ENCODE measurements around the gene UTF1. TPM values are rescaled to one million over a fixed set of nuclear protein-coding genes. Genes with fewer than 3 reads are reported as not detected.
A peak's percentile ranks its signal among the peaks of the same experiment; 100 is the strongest.

Gene UTF1
- total and polyA plus RNA-seq, 8 donors: not detected

DNA sequence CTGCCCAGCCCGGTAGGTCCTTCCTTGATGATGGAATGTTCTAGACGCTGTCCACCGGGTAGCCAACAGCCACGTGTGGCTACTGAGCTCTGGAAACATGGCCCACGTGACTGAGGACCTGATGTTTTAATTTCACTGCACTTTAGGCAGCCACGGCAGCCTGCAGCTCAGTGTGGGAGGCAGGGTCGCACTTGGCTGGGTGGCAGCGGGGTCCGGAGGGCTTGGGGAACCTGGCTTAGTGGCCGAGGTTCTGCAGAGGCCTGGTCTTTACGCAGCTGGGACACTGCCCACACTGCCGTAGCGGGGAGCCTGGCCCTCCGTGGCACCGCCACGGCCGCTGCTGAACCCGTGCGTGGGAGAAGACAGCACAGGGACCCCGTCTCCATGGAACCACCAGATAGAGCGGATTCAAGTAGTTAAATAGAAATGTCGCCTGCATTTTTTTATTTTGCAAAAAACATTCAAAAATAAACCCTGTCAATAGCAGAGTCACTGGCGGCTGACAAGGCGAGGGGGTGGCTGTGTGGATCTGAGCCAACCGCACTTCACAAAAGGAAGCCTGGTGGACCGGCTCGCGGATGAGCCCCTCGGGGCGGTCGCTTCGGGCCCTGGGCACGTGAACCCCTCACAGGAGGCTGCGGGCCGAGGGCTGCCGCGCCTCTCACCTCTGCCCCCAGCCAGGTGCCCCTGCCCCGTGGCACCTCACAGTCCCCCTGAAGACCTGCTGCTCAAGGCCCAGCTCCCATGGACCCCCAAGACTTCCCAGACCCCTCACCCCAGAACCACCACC is 25.6 kb upstream of the UTF1 start:
- ATAC-seq (no peak), DNase-seq (peak in 2 of 6 donors; percentile 4 to 51)

DNA sequence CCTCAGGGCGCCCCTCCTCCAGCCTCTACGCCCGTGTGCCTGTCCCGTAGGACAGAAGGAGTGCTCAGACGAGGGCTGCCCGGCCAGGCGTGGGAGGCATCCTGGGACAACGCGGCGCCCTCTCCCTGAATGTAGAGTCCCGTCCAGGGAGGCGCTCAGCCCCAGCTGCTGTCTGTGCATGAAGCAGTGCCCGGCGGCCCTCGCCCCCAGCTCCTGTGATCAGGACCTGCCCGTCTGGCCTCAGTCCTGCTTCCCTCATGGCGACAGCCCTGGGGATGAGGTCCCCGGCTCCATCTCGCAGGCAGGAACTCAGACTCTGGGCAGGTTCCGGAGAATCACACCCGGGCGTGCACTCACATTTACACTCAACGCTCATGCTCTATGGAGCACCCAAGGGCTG is 24.9 kb upstream of the UTF1 start:
- Histone ChIP-seq H3K27ac (no peak overlapping the region), H3K36me3 (no peaks in the 10 kb centered on the region), H3K9me3 (no peaks in the 10 kb centered on the region), H3K4me1 (no peaks in the 10 kb centered on the region), H3K4me3 (no peak overlapping the region), H3K27me3 (no peaks in the 10 kb centered on the region)
- no peak for FAIRE-seq
- no peak for ATAC-seq
- intact Hi-C loops (cut with DNase I): no loop called here
- TF ChIP-seq, protein P1, sequence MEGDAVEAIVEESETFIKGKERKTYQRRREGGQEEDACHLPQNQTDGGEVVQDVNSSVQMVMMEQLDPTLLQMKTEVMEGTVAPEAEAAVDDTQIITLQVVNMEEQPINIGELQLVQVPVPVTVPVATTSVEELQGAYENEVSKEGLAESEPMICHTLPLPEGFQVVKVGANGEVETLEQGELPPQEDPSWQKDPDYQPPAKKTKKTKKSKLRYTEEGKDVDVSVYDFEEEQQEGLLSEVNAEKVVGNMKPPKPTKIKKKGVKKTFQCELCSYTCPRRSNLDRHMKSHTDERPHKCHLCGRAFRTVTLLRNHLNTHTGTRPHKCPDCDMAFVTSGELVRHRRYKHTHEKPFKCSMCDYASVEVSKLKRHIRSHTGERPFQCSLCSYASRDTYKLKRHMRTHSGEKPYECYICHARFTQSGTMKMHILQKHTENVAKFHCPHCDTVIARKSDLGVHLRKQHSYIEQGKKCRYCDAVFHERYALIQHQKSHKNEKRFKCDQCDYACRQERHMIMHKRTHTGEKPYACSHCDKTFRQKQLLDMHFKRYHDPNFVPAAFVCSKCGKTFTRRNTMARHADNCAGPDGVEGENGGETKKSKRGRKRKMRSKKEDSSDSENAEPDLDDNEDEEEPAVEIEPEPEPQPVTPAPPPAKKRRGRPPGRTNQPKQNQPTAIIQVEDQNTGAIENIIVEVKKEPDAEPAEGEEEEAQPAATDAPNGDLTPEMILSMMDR (IDR thresholded peaks at IDR 0.05): no peak
- peak in 2 of 6 donors; percentile 15 to 42 for DNase-seq
- 62 to 69% methylated on average over 23 of the region's 23 CpGs for WGBS, 2 donors

More for the DNA sequence above, 25.6 kb upstream of the UTF1 start:
- Histone ChIP-seq H3K27me3 (no peaks in the 10 kb centered on the region), H3K27ac (no peak overlapping the region), H3K36me3 (no peaks in the 10 kb centered on the region), H3K4me1 (no peaks in the 10 kb centered on the region), H3K9me3 (no peaks in the 10 kb centered on the region), H3K4me3 (no peak overlapping the region)
- 74 to 80% methylated on average over 38 of the region's 38 CpGs for WGBS, 2 donors
- TF ChIP-seq, protein P1 (IDR thresholded peaks at IDR 0.05): no peak
- no peak for FAIRE-seq
- intact Hi-C loops (cut with DNase I): no loop called here

DNA sequence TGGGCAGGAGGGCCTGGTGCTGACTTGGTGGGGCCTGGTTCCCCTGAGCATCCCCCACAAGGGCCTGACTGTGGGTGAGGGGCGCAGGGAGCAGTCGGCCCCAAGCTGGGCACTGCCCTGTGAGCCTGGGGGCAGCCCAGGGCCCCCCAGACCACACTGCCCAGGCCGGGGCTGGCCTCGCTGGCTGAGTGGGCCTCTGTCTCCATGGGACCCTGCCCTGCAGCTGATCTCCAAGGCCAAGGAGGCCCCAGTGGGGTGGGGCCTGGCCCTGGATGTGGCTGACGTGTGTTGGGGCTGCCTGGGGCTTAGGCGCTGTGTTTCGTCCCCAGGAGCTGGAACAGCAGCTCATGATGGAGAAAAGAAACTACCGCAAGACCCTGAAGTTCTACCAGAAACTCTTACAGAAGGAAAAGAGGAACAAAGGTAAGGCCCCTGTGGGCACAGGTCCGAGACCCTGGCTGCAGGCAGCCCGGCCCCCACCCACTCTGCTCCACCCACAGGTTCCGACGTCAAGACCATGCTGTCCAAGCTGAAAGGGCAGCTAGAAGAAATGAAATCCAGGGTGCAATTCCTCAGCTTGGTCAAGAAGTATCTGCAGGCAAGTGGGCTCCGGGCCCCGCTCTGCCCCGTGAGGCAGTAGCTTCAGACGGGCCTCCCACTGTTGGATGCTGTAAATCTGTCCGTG is 23.5 kb upstream of the UTF1 start:
- H3K4me1 ChIP-seq: no peaks in the 10 kb centered on the region
- ATAC-seq: no peak
- no peak overlapping the region for H3K4me3 ChIP-seq
- TF ChIP-seq, protein P1 (IDR thresholded peaks at IDR 0.05): no peak
- H3K9me3 ChIP-seq: no peaks in the 10 kb centered on the region
- no peaks in the 10 kb centered on the region for H3K27me3 ChIP-seq
- no peak overlapping the region for H3K27ac ChIP-seq
- DNase-seq: peak in 2 of 6 donors; percentile 1 to 37
- no peaks in the 10 kb centered on the region for H3K36me3 ChIP-seq
- intact Hi-C loops (cut with DNase I): no loop called here
- no peak for FAIRE-seq
- 66 to 67% methylated on average over 14 to 17 of the region's 17 CpGs for WGBS, 2 donors

DNA sequence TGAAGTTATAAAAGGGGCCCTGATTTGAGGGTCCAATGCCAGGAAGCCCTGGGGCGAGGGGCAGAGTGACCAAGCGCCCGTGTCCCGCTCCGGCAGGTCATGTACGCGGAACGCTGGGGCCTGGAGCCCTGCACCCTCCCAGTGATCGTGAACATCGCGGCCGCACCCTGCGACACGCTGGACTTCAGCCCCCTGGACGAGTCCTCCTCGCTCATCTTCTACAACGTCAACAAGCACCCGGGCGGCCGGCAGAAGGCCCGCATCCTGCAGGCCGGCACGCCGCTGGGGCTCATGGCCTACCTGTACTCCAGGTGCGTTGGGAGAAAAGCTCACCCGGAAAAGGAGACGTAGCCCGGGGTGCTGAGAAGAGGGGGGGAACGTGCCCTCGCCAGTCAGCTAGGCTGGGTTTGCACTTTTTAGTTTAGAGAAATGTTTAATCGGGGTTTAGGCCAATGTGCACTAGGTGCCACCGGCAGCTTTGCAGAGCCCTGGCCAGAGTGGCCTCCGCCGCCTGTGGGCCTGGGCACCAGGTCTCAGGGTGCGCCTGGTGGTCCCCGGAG is 22.9 kb upstream of the UTF1 start:
- TF ChIP-seq, protein P1 (IDR thresholded peaks at IDR 0.05): no peak
- Histone ChIP-seq H3K9me3 (no peaks in the 10 kb centered on the region), H3K27me3 (no peaks in the 10 kb centered on the region), H3K27ac (no peak overlapping the region), H3K4me3 (no peak overlapping the region), H3K4me1 (no peaks in the 10 kb centered on the region), H3K36me3 (no peaks in the 10 kb centered on the region)
- ATAC-seq (no peak), FAIRE-seq (no peak), DNase-seq (peak in 2 of 6 donors; percentile 8 to 64)
- 78 to 86% methylated on average over 36 of the region's 36 CpGs for WGBS, 2 donors
- intact Hi-C loops (cut with DNase I): no loop called here
